GM12878 (cell line): ENCODE data around the gene SLC47A2.
"Not testable (repeated sequence)": the region's sequence is repeated elsewhere in the genome, so short reads cannot be mapped to it uniquely, and the experiment has no call there.

Source experiments
- ATF2 ChIP-seq: IDR thresholded peaks from 2 replicates; pipeline ENCODE4 v1.6.1; 2012; ENCODE audit warnings: low read length, inconsistent platforms
- CBFB ChIP-seq: IDR thresholded peaks from 2 replicates; pipeline ENCODE4 v1.6.1; 2016; ENCODE audit warnings: antibody characterized with exemption, low read depth
- CEBPB ChIP-seq, 2 experiments: fragments of 150-350 bp in 1 of 2; IDR thresholded peaks; 2 replicates each; pipeline ENCODE4 v1.6.1; 2012 to 2014; ENCODE audit warnings: low read depth in 2 of 2, low read length in 2 of 2, borderline replicate concordance in 1 of 2, inconsistent platforms in 1 of 2
- CEBPZ ChIP-seq: fragments of 150-350 bp; IDR thresholded peaks from 2 replicates; pipeline ENCODE4 v1.6.1; 2016; ENCODE audit warnings: low read depth, low read length
- CTCF ChIP-seq, 3 experiments: IDR thresholded peaks in 2 of 3; conservative IDR thresholded peaks in 1 of 3; 2 replicates each; pipeline ENCODE4 v1.5.1; 2011; ENCODE audit warnings: low read depth in 3 of 3, low read length in 3 of 3, mild to moderate bottlenecking in 3 of 3, control low read depth in 2 of 3, moderate library complexity in 2 of 3, inconsistent platforms in 1 of 3, mixed read lengths in 1 of 3; ENCODE audit not compliant: control insufficient read depth in 2 of 3, insufficient read depth in 1 of 3; ENCODE audit errors: extremely low read depth in 1 of 3
- E2F4 ChIP-seq: IDR thresholded peaks from 2 replicates; pipeline ENCODE4 v1.6.1; 2012; ENCODE audit warnings: low read depth, low read length, improper control_type of control experiment
- EGR1 ChIP-seq, 2 experiments: IDR thresholded peaks; 1 replicate in 1 of 2; 2 replicates in 1 of 2; pipeline ENCODE4 v1.6.1; 2011 to 2012; ENCODE audit warnings: low read depth in 2 of 2, low read length in 2 of 2, borderline replicate concordance in 1 of 2, mild to moderate bottlenecking in 1 of 2, moderate library complexity in 1 of 2
- ESRRA ChIP-seq: IDR thresholded peaks from 2 replicates; pipeline ENCODE4 v1.6.1; 2012; ENCODE audit warnings: mild to moderate bottlenecking, low read length, improper control_type of control experiment
- NRF1 ChIP-seq: conservative IDR thresholded peaks from 2 replicates; pipeline ENCODE4 v1.6.1; 2011; ENCODE audit warnings: mild to moderate bottlenecking, low read depth, low read length, improper control_type of control experiment
- POLR2A ChIP-seq: IDR thresholded peaks from 2 replicates; pipeline ENCODE4 v1.6.1; 2011; ENCODE audit warnings: low read depth, mild to moderate bottlenecking, low read length
- POLR2AphosphoS5 ChIP-seq: IDR thresholded peaks from 2 replicates; pipeline ENCODE4 v1.6.1; 2011; ENCODE audit warnings: mild to moderate bottlenecking, low read length, inconsistent platforms
- REST ChIP-seq: IDR thresholded peaks from 2 replicates; pipeline ENCODE4 v1.6.1; 2012; ENCODE audit warnings: mild to moderate bottlenecking, low read depth, low read length
- TAF1 ChIP-seq: IDR thresholded peaks from 2 replicates; pipeline ENCODE4 v1.6.1; 2011; ENCODE audit warnings: mild to moderate bottlenecking, low read depth, low read length, borderline replicate concordance
- USF2 ChIP-seq: IDR thresholded peaks from 2 replicates; pipeline ENCODE4 v1.6.1; 2011; ENCODE audit warnings: low read depth, low read length, improper control_type of control experiment, borderline replicate concordance

- TF ChIP-seq CTCF (IDR thresholded peaks at IDR 0.05 in 2 of 3, conservative IDR thresholded peaks at IDR 0.05 in 1 of 3; ENCODE audit: control insufficient read depth in 2 of 3, extremely low read depth in 1 of 3, insufficient read depth in 1 of 3, low read depth in 3 of 3, low read length in 3 of 3); POLR2AphosphoS5; CEBPB (IDR thresholded peaks at IDR 0.05; ENCODE audit: borderline replicate concordance in 1 of 2, low read depth in 2 of 2, low read length in 2 of 2); USF2; REST; CBFB; POLR2A; EGR1 (IDR thresholded peaks at IDR 0.05; ENCODE audit: borderline replicate concordance in 1 of 2, low read depth in 2 of 2, low read length in 2 of 2); E2F4; ATF2; NRF1; ESRRA; CEBPZ; TAF1: not testable (repeated sequence)
Observed at GRCh38 chr17:19669680-19670079, 46.7 kb downstream of the SLC47A2 start.
